AG09319 (cell line): ENCODE data around the gene SMAD9.

ENCODE experiments used
- DNase-seq: peaks from one replicate; pipeline ENCODE4 v3.0.0-alpha.2; 2010; ENCODE audit warnings: low read depth; ENCODE audit errors: extremely low read depth
- TF ChIP-seq, protein P1 (sequence below): IDR thresholded peaks from 2 replicates; pipeline ENCODE4 v1.5.1; 2011; ENCODE audit warnings: low read depth, mild to moderate bottlenecking, inconsistent platforms, low read length, moderate library complexity

Gene SMAD9

DNA sequence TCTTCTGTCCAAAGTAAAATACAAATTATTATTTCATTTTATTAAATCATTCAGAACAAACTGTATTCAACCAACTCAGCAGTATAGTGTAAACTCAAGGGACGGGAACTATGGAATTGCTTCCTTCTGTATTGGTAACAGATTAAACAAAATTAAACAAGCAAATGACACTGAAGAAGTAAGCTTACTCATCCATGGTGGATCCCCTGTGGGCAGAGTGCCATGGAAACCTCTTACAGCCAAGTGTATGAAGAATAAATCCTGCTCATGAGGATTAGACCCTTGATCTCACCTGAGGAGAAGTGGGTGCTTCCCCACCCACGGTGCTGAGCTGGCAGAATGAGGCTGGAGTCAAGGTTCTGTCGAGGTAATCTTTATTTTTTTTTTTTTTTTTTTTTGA lies 119.0 kb downstream of the SMAD9 start:
- DNase-seq = no peak
- TF ChIP-seq, protein P1, sequence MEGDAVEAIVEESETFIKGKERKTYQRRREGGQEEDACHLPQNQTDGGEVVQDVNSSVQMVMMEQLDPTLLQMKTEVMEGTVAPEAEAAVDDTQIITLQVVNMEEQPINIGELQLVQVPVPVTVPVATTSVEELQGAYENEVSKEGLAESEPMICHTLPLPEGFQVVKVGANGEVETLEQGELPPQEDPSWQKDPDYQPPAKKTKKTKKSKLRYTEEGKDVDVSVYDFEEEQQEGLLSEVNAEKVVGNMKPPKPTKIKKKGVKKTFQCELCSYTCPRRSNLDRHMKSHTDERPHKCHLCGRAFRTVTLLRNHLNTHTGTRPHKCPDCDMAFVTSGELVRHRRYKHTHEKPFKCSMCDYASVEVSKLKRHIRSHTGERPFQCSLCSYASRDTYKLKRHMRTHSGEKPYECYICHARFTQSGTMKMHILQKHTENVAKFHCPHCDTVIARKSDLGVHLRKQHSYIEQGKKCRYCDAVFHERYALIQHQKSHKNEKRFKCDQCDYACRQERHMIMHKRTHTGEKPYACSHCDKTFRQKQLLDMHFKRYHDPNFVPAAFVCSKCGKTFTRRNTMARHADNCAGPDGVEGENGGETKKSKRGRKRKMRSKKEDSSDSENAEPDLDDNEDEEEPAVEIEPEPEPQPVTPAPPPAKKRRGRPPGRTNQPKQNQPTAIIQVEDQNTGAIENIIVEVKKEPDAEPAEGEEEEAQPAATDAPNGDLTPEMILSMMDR = no peak

DNA sequence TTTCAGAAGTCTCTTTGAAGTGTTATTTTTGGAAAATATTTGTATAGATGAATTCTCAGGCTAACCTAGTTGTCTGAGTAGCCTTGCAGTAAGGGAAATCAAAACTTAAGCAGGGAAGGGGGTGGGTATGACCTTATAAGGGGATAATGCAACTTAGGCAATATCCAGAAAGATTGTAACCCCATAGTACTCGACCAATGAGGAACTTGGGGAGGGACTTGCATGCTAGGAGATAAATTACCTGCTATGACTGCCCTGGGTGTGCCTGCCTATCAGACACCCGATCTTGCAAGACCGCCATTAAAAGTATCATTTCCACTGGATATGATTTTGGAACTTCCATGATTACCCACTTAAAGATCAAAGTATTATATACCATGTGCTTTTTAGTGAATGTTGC lies 124.0 kb downstream of the SMAD9 start:
- TF ChIP-seq, protein P1 = no peak
- no peak for DNase-seq

- no peak for DNase-seq
- TF ChIP-seq, protein P1 = no peak
These were observed 124.6 kb downstream of the SMAD9 start for GRCh38 chr13:36795463-36795862.
